Activated CD4-positive, alpha-beta T cell treated with anti-CD3 and anti-CD28 coated beads, Interleukin-2, Interleukin-4, amounts not matched to agents 100 ng/mL and 50 ng/mL, durations not matched to agents 16 hours and 8 hours (primary cell): ENCODE measurements around the gene SYCP2.

Experiments used
- DNase-seq: peaks from one replicate; pipeline ENCODE4 v3.0.0-alpha.2; 2020; ENCODE audit warnings: low spot score

Gene SYCP2

DNA sequence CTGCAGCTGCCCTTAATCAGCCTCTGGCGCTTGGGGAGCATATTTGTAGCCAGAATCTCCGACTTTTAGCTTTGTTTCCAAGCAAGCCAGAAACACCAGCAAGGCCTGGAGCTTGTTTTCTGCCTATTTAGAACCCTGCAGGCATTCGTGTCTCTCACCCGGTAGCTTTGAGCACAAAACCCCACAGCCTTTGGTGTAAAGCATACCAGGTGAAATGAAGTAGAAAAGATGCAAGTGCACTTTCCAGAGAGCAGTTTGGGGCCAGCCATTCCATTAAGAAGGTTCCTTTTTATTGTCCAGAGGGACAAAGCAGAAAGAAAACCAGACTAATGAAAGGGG is 7.5 kb upstream of the SYCP2 start:
- no peak for DNase-seq

DNA sequence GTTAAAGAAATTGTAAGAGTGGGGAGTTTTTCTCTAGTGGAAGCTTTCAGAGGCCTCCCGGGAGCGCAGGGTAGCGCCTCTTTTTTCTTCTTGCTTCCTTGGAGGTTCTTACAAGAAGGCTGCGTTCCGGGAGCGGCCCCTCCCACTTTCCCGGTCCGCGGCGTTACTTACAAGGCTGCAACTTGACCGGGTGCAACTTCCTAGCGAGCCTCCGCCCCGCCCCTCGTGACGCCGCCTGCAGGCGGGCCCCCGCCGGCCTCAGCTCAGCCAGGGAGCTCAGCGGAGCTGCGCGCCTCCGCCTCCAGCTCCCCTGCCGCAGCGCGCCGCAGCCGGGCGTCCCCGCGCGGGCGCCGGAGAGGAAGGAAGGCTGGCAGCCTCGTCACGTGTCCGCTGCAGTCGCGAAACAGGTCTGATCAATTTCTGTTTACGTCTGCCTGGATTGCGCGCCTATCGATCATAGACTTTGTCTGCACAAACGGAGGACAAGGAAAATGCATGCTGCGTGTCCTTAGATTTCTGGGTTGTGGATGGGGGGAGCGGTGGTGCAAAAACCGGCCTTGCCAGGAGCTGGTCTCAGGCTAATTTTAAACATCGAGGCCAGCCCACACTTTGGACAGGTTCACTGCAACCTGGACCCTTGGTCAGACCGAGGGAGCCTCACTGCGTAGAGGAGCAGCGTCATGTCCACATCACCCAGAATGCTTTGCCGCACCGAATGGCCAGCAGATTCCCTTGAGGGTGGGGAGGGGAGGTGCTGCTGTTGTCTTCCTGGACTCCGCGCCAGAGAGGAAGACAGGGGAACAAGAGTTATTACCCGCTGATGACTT is 6.9 kb upstream of the SYCP2 start, which contains the start of the genes FAM217B and PPP1R3D:
Gene FAM217B, plus strand, starts transcription at position 261 of the 827 bp plus-strand sequence. CDS start 3,555 bp downstream, outside the sequence.
Gene PPP1R3D, minus strand, starts transcription at position 177 of the 827 bp plus-strand sequence. CDS start 374 bp downstream, outside the sequence.
- DNase-seq: peak; percentile 93

DNA sequence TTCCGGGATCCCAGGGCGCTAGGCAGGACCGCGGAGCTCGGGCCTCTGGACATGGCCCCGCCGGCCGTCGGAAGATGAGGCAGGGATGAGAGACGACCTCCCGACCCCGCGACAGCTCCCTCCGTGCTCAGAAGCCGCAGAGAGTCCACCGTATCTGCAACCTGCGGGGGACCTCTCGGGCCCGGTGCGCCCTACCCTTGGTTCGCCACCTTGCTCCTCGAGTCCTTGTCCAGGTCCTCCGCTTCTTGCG is 6.4 kb upstream of the SYCP2 start:
- no peak for DNase-seq

DNA sequence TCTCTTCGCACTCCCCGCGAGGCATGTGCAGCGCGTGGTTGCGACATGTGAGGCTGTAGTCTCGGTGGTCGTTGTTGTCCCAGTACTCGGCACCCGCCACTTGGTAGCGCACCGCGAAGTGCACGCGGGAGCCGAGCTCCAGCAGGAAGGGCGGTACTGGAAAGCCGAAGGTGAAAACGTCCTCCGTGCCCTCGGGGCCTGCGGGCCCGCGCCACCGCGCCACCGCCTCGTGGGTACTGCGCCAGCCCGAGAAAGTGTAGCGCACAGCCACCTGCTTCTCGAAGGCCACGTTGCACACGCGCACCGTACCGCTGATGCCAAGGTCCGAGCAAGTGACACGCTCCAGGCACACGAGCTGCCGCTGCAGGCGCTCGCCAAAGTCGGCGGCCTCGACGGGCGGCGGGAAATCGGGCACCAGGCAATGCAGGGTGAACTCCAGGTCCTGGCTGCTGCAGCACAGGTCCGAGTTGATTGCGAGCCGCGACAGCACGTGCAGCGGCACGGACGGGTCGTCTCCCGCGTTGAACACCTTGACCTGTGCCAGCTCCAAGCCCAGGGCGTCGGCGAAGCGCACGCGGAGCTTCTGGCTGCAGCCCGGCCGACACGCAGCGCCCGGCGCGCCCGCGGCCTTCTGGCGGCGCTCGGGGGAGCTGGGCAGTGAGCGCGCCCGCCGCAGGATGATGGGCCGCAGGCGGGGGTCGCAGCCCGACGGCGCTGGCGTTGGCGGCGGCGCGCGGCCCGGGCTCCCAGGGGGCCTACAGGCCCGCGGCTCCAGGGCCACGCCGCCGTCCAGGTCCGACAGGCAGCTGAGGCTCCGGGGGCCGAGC is 5.8 kb upstream of the SYCP2 start:
- DNase-seq: no peak

DNA sequence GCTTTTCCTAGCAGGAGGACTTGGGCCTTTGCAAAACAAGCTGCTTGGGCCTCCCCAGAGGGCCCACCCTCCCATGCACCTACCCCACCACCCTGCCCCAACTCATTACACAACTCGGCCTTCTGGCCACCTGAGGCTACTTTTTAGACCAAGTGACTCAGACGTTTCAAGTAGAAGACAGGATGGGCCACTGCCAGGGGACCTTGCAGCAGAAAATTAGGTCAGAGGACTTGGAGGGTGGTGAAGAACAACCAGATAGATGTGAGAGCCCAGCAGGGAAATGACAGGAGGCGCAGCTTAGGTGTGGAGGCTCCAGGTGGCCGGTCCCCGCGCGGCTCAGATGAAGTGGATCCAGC is 5.2 kb upstream of the SYCP2 start:
- no peak for DNase-seq

DNA sequence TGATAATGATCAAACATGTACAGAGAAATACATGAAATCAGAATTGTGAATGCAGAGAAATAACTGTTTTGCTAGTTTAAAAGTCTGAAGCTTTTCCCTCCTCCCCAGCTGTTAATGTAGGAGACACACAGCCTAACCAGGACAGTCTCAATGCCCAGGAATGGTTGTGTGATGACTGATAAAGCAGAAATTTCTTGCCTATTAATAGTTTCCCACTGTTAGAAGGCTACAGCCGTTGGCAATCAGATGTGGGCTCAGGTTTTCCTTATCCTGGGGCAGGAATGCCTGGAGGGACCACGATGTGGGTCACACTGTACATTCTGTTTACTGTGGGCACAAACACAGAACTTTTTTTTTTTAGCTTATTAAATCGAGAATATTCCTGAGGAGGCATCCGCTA is 4.8 kb upstream of the SYCP2 start:
- no peak for DNase-seq

DNA sequence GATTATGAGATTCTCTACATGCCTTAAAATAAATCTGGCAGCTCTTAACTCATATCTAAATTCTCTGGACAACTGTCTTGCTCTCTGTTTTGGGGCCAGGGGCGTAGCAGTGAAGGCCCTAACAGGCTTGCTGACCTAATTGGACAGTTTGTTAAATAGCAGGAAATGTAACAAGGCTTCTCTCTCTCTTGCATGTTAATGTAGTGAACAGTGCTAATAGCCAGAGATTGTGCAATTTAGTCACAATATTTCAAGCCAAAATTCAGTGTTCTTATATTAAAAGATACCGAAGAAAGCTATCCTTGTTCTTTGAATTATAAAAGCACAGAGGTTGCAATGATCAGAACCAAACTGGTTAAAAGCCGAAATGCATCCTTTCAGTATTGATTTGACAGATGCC is 3.7 kb upstream of the SYCP2 start:
- DNase-seq: no peak

DNA sequence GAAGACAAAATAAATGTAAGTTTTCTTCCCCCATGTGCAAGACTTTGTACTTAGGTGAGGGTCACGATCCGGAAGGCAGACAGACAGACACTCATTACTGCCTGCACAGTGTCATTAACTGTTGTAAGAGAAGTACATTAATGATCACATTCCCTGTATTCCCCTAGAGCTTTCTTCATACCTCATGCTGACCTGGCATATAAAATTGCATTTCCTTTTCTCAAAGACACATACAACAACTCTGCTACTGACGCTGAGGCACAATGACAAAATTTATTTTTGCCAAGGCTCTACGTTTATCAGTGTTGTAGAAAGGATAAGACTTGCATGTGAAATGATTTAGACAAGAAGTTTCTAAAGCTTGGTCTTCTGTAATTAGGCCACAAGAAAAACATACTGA is 3.0 kb upstream of the SYCP2 start:
- no peak for DNase-seq

DNA sequence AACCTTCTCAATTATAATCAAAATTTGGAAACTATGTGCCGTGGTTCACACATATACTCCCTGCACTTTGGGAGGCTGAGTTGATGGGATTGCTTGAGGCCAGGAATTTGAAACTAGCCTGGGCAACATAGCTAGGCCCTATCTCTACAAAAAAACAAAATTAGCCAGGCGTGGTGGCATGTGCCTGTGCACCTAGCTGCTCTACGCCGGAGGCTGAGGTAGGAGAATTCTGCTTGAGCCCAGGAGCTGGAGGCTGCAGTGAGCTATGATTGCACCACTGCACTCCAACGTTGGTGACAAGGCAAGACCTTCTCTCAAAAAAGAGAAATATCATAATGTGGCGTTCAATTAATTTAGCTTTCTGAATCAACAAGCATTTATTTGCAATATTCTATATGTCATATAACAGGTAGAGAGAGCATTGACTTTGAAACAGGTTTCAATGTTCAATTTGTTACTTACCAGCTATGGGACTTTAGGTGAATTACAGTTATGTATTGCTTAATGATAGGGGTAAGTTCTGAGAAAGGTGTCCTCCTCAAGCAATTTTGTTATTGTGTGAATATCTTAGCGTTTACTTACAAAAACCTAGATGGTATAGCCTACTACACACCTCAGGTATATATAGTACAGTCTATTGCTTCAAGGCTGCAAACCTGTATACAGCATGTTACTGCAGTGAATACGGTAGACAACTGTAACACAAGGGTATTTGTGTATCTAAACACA is 2.2 kb upstream of the SYCP2 start:
- DNase-seq: no peak

DNA sequence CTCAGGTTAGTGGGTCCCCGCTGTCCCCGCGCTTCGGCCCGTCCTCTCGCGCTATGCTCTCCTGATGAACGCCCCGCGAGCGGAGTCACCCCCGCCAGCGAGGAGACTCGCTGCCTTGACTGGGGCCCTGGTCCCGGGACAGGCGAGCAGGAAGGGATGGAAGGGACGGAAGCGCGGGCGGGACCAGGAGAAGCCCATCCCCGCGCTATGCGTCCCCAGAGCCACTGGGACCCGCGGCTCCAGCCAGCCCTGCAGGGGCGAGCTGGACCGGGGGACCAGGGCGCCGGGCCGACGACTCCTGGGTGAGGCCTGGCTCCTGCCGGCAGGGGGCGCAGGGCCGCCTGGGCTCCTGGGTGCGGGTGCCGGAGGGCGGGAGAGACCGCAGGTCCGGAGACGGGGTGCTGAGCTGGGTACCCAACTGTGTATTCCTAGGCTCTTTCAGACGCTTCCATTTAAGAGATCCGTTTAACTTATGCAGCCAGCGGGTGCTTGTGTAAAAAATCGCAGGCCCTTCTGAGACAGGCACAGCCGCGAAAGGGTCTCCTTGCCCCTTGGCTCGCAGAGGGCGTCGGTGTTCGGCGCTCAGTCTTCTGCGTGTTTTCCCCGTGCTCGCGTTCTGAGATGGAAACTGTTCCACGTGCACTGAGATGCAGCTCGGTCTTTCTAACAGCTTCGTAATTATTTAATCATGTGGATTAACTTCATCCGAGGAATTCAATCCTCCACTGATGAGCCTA is 580 bp upstream of the SYCP2 start:
- peak; percentile 72 for DNase-seq

DNA sequence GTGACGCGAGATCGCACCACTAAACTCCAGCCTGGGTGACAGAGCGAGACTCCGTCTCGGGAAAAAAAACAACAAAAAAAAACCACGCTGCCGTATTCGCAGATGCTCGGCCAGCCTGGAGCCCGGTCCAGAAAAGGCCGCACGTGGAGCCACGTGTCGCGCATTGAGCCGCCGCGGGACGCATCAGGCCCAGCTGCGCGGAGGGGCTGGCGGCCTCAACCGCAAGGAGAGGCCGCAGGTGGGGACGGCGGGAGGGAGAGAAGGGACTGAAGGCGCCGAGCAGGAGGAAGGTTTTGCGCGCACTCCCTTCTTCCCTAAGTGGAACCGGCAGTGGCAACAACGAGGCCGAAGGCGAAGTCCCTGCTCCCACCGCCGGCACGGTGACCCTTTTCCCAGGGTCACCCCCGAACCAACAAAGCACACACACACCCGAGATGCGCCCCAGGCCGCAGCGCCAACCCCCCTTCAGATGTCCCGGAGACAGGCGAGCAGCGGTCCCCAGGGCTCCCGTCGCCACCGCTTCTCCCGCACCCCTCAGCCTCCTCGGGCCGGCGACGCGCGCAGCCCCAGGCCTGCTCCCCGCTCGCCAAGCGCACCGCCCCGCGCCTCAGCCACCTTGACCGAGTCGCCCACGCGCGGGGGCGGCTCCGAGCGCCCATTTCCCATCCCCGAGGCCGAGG is 681 bp downstream of the SYCP2 start:
- no peak for DNase-seq

DNA sequence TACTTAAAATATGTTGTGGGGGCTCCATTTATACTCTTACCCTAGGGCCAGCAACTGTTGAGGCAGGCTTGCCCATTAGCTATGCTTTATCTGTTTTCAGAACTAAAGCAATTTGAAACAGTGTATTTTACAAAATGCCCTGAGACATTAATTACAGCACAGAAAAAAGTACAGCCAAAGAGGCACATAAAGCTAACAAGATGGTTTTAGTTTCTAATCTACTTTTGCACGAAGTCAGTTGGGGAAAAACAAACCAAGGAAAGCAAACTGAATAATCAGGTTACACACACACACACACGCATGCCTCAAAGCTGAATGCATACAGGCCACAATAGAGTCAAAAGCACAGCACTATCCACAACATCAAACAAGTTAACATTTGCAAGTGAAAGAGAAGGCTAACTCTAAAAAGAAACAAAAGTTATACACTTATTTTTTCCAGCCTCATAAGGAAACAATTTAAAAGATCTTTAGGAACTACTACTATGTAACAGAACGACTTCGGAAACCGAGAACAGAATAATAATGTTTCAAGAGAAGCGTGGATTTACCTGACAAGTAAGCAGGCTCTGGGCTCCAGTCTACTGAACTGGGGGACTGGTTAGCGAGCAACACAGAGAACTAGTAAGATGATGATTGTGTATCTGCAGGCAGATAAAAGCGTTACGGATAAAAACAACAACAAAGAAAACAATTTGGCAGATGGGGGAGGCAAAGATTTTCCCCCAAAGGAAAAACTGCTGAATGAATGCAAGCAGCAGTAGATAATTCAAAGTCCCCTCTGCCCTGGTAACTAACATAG is 1.7 kb downstream of the SYCP2 start:
- no peak for DNase-seq

DNA sequence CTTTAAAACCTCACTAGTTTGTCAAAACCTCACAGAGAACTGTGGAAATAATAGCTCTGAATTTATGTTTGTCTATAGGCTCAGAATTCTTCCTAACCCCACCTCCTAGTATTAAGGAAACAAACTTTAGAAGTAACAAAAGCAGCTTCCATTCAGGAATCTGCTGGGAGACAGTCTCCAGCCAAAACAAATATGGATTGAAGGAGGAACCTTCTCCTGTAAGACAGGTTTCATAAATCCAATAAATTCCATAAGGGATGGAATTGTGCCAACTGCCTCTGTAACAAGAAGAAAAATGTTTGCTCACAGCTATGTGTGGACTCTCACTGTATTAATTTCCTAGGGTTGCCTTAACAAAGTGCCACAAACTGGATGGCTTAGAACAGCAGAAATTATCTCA is 7.5 kb downstream of the SYCP2 start:
- no peak for DNase-seq

DNA sequence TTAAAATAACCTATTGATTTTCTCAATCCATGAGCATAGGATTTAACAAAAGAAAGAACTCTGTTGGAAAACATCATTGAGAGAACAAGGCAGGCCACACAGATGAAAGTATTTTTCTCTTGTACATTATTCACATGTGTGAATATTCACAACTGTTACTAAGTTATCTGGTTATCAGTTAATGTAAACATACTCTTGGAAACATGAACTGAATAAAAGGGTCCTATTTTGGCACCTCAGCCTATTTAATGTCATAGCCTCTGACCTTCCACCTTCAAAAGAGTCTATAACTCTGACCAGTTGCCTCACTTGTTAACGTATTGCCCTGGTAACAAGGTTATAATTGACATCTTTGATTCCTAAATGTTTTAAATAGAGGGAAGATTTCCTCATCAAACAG is 8.1 kb downstream of the SYCP2 start:
- DNase-seq: no peak

DNA sequence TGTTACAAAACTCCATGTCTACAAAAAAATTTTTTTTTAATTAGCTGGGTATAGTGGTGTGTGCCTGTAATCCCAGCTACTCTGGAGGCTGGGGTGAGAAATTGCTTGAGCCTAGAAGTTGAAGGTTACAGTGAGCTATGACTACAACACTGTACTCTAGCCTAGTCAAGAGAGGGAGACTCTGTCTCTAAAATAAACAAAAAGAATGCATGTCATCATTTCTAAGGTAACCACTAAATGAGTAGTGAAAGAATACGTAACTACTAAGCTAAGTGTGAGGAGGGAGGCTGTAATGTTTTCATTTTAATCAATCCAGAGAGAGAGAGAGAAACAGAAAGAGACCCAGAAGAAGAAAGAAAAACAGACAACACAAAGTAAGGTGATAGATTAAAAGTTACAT is 9.9 kb downstream of the SYCP2 start:
- no peak for DNase-seq

DNA sequence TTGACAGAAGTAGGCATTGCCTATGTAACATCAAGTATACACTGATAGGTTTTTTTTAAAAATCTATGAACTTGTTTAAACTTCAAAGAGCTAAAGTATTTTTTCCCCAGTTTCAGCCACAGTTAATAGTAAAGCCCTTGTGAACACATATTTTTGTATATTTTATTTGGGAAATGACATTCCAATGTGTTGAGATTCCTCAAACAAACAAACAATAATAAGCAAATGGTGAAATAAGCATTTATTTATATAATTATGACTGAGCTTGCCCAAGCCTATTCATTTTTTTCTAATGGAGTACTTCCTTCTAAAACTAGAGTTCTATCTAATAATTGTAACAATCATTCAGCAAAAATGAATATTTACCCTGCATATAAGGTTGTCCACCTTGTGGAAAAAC is 12.5 kb downstream of the SYCP2 start:
- no peak for DNase-seq

DNA sequence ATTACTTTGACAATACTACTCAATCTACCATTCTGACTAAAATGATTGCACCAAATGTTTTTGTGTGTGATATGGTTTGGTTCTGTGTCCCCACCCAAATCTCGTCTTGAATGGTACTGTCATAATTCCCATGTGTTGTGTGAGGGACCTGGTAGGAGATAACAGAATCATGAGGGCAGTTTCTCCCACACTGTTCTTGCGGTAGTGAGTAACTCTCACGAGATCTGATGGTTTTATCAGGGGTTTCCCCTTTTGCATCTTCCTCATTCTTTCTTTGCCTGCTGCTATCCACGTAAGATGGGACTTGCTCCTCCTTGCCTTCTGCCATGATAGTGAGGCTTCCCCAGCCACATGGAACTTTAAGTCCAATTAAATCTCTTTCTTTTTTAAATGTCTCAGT is 20.8 kb downstream of the SYCP2 start:
- no peak for DNase-seq

DNA sequence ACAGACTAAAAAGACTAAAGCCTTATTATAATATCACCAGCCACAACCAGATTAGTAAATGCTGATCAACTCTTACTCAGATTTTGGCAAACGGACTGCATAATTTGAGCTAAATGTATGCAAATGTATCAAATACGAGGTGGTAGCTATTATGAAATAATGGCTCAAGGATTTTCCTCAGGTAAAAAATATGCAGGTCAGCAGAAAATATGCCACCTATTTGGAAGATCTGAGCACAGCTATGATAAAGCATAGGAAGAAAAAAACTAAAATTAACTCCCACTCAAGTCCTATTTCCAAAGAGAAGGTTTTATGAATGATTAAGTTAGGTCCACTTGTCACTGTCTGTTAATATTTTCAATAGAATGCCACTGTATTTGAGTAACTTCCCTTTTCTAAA is 22.4 kb downstream of the SYCP2 start:
- no peak for DNase-seq

DNA sequence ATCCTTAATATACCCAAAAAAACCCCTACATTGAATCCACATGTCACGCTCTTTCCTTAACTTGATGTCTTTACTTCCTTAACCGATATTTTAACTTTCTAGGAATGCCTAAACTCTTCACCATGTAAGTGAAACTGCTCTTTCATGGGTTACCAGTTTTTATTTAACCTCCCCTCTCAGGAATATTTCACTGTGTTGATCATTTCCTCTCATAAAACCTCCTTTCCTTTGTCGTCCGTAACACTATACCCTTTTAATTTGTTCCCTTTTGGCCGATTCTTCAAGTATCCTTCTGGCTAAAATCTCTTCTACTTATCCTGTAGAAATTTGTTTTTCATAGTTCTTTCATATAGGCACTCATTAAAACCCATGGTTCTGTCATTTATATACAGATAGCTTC is 24.6 kb downstream of the SYCP2 start:
- no peak for DNase-seq

DNA sequence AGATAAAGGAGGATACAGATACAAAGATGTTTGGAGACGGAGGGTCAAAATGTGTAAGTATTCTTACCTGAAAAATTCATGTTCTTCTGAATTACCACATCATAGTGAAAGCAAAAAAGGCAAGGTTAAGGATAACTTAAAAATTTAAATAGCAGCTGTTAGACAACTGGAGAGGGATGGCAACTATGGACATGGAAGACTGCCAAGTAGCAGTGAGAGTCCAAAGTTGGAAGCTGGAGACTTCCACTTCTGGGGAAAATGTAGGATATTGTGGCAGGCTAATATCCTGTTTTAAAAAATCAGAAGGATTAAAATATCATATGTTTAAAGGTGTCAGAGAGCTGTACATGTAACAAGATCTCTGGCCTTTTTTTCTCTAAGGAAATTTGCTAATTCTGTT is 29.8 kb downstream of the SYCP2 start:
- DNase-seq: no peak

DNA sequence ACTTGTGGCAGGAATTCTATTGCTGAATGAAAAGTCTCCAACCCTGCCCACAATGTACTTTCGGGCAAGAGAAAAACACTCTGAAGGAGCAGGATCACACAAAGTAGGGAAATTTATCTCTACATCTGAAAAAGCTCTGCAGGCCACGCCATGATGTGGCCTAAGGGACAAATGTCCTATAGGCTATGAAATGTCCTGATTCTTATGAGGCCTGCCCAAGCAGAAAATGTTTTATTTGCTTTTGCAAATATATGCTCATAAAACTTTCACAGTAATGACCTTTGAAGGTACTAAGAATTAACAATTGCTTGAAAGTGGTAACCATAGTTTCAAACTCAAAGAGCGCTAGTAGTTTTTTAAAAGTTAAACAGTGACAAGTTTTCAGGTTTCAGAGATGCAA is 31.0 kb downstream of the SYCP2 start:
- DNase-seq: no peak
